Activated T-cell treated with anti-CD3 and anti-CD28 coated beads, Interleukin-2, amount 50 U/mL, for 24 hours (primary cell): Measurements from ENCODE around the gene TMEM87A.
"Not testable (repeated sequence)": the region's sequence is repeated elsewhere in the genome, so short reads cannot be mapped to it uniquely, and the experiment has no call there.

Source experiments
- DNase-seq: peaks from one replicate; pipeline ENCODE4 v3.0.0-alpha.2; 2020
- H3K27ac Mint-ChIP-seq: 2 replicates; pipeline ENCODE4 v1.8.0; 2020; ENCODE audit warnings: mild to moderate bottlenecking, mixed read lengths
- H3K27me3 Mint-ChIP-seq: 2 replicates; pipeline ENCODE4 v1.8.0; 2020; ENCODE audit warnings: mixed read lengths
- H3K36me3 Mint-ChIP-seq: 2 replicates; pipeline ENCODE4 v1.8.0; 2020; ENCODE audit warnings: low read depth, mixed read lengths
- H3K4me1 Mint-ChIP-seq: 2 replicates; pipeline ENCODE4 v1.8.0; 2020; ENCODE audit warnings: low read depth, mixed read lengths
- H3K4me3 Mint-ChIP-seq: 2 replicates; pipeline ENCODE4 v1.8.0; 2020; ENCODE audit warnings: mild to moderate bottlenecking, moderate library complexity, mixed read lengths
- H3K9me3 Mint-ChIP-seq: 2 replicates; pipeline ENCODE4 v1.8.0; 2020; ENCODE audit warnings: mixed read lengths

The TMEM87A gene

GRCh38 chr15:42272939-42273899 is at the start of gene TMEM87A, which contains the start of gene GANC:
TSS of gene TMEM87A (minus strand) at chr15:42273433. CDS start at chr15:42273398, 35 bp downstream.
TSS of gene GANC (plus strand) at chr15:42273201. CDS start at chr15:42274482, 1,281 bp downstream.
- Mint-ChIP-seq H3K36me3 (peaks cover 56% of the 10 kb centered on the region), H3K4me1 (peaks cover 53% of the 10 kb centered on the region), H3K27me3 (no peaks in the 10 kb centered on the region), H3K9me3 (no peaks in the 10 kb centered on the region), H3K27ac (peak within 1 kb of the TSS; percentile 100), H3K4me3 (peak within 1 kb of the TSS; percentile 99)
- DNase-seq, result peak; percentile 93

- Mint-ChIP-seq H3K27me3 (no peaks in the 10 kb centered on the region), H3K36me3 (peaks cover 31% of the 10 kb centered on the region), H3K27ac (no peak overlapping the region), H3K4me1 (peaks cover 5% of the 10 kb centered on the region), H3K4me3 (no peak overlapping the region), H3K9me3 (no peaks in the 10 kb centered on the region)
- no peak for DNase-seq
These were observed 46.0 kb upstream of the TMEM87A start for GRCh38 chr15:42319206-42319605.

GRCh38 chr15:42316282-42316805 is 43.1 kb upstream of the TMEM87A start:
- not testable (repeated sequence) for H3K27ac Mint-ChIP-seq, H3K27me3 Mint-ChIP-seq, H3K4me3 Mint-ChIP-seq

GRCh38 chr15:42315521-42315920 is 42.3 kb upstream of the TMEM87A start:
- Mint-ChIP-seq H3K27me3 (no peaks in the 10 kb centered on the region), H3K4me3 (no peak overlapping the region), H3K27ac (no peak overlapping the region), H3K4me1 (peaks cover 5% of the 10 kb centered on the region), H3K9me3 (no peaks in the 10 kb centered on the region), H3K36me3 (peaks cover 23% of the 10 kb centered on the region)
- no peak for DNase-seq

More at GRCh38 chr15:42316282-42316805, 43.1 kb upstream of the TMEM87A start:
- not testable (repeated sequence) for H3K4me1 Mint-ChIP-seq, H3K9me3 Mint-ChIP-seq, DNase-seq
- H3K36me3 Mint-ChIP-seq, result peaks cover 20% of the 10 kb centered on the region

- Mint-ChIP-seq H3K27ac (no peak overlapping the region), H3K9me3 (no peaks in the 10 kb centered on the region), H3K4me1 (peaks cover 5% of the 10 kb centered on the region), H3K36me3 (peaks cover 29% of the 10 kb centered on the region), H3K27me3 (no peaks in the 10 kb centered on the region), H3K4me3 (no peak overlapping the region)
- no peak for DNase-seq
These were observed 41.6 kb upstream of the TMEM87A start for GRCh38 chr15:42314818-42315217.

- DNase-seq, result no peak
- H3K27me3 Mint-ChIP-seq, result no peaks in the 10 kb centered on the region
- peaks cover 36% of the 10 kb centered on the region for H3K36me3 Mint-ChIP-seq
- H3K27ac Mint-ChIP-seq, result no peak overlapping the region
- no peaks in the 10 kb centered on the region for H3K9me3 Mint-ChIP-seq
- peaks cover 5% of the 10 kb centered on the region for H3K4me1 Mint-ChIP-seq
- no peak overlapping the region for H3K4me3 Mint-ChIP-seq
These were observed 40.2 kb upstream of the TMEM87A start for GRCh38 chr15:42313463-42313862.

GRCh38 chr15:42306681-42307080 is 33.4 kb upstream of the TMEM87A start:
- no peak overlapping the region for H3K27ac Mint-ChIP-seq
- no peak overlapping the region for H3K4me3 Mint-ChIP-seq
- H3K27me3 Mint-ChIP-seq, result no peaks in the 10 kb centered on the region
- DNase-seq, result no peak
- H3K9me3 Mint-ChIP-seq, result peaks cover 12% of the 10 kb centered on the region
- H3K4me1 Mint-ChIP-seq, result no peaks in the 10 kb centered on the region
- H3K36me3 Mint-ChIP-seq, result peaks cover 49% of the 10 kb centered on the region

- not testable (repeated sequence) for H3K27ac Mint-ChIP-seq, DNase-seq, H3K4me1 Mint-ChIP-seq, H3K4me3 Mint-ChIP-seq, H3K27me3 Mint-ChIP-seq
- Mint-ChIP-seq H3K36me3 (peaks cover 36% of the 10 kb centered on the region), H3K9me3 (peaks cover 12% of the 10 kb centered on the region)
These were observed 27.8 kb upstream of the TMEM87A start for GRCh38 chr15:42301004-42301403.

- Mint-ChIP-seq H3K27me3 (no peaks in the 10 kb centered on the region), H3K9me3 (no peaks in the 10 kb centered on the region), H3K36me3 (peaks cover 65% of the 10 kb centered on the region), H3K4me1 (no peaks in the 10 kb centered on the region), H3K4me3 (no peak overlapping the region), H3K27ac (no peak overlapping the region)
- no peak for DNase-seq
These were observed 15.9 kb upstream of the TMEM87A start for GRCh38 chr15:42289166-42289565.

- peaks cover 73% of the 10 kb centered on the region for H3K36me3 Mint-ChIP-seq
- DNase-seq, result no peak
- H3K4me3 Mint-ChIP-seq, result no peak overlapping the region
- no peaks in the 10 kb centered on the region for H3K27me3 Mint-ChIP-seq
- H3K27ac Mint-ChIP-seq, result no peak overlapping the region
- no peaks in the 10 kb centered on the region for H3K9me3 Mint-ChIP-seq
- no peaks in the 10 kb centered on the region for H3K4me1 Mint-ChIP-seq
These were observed 14.7 kb upstream of the TMEM87A start for GRCh38 chr15:42287931-42288330.

- no peaks in the 10 kb centered on the region for H3K27me3 Mint-ChIP-seq
- H3K36me3 Mint-ChIP-seq, result peaks cover 64% of the 10 kb centered on the region
- H3K27ac Mint-ChIP-seq, result no peak overlapping the region
- no peaks in the 10 kb centered on the region for H3K4me1 Mint-ChIP-seq
- no peak overlapping the region for H3K4me3 Mint-ChIP-seq
- no peaks in the 10 kb centered on the region for H3K9me3 Mint-ChIP-seq
- DNase-seq, result no peak
These were observed 13.3 kb upstream of the TMEM87A start for GRCh38 chr15:42286445-42287029.

GRCh38 chr15:42285034-42285433 is 11.8 kb upstream of the TMEM87A start:
- Mint-ChIP-seq H3K36me3 (peaks cover 64% of the 10 kb centered on the region), H3K27me3 (no peaks in the 10 kb centered on the region), H3K27ac (no peak overlapping the region), H3K9me3 (no peaks in the 10 kb centered on the region), H3K4me1 (no peaks in the 10 kb centered on the region), H3K4me3 (no peak overlapping the region)
- no peak for DNase-seq

GRCh38 chr15:42284551-42284950 is 11.3 kb upstream of the TMEM87A start:
- H3K27ac Mint-ChIP-seq, result no peak overlapping the region
- H3K4me1 Mint-ChIP-seq, result no peaks in the 10 kb centered on the region
- H3K27me3 Mint-ChIP-seq, result no peaks in the 10 kb centered on the region
- DNase-seq, result no peak
- H3K36me3 Mint-ChIP-seq, result peaks cover 66% of the 10 kb centered on the region
- H3K4me3 Mint-ChIP-seq, result no peak overlapping the region
- no peaks in the 10 kb centered on the region for H3K9me3 Mint-ChIP-seq

GRCh38 chr15:42283671-42284070 is 10.4 kb upstream of the TMEM87A start:
- DNase-seq, result no peak
- Mint-ChIP-seq H3K27me3 (no peaks in the 10 kb centered on the region), H3K9me3 (no peaks in the 10 kb centered on the region), H3K4me3 (no peak overlapping the region), H3K36me3 (peaks cover 66% of the 10 kb centered on the region), H3K4me1 (no peaks in the 10 kb centered on the region), H3K27ac (no peak overlapping the region)

- H3K27me3 Mint-ChIP-seq, result no peaks in the 10 kb centered on the region
- no peak overlapping the region for H3K27ac Mint-ChIP-seq
- H3K9me3 Mint-ChIP-seq, result no peaks in the 10 kb centered on the region
- H3K4me1 Mint-ChIP-seq, result no peaks in the 10 kb centered on the region
- peaks cover 67% of the 10 kb centered on the region for H3K36me3 Mint-ChIP-seq
- no peak for DNase-seq
- no peak overlapping the region for H3K4me3 Mint-ChIP-seq
These were observed 9.7 kb upstream of the TMEM87A start for GRCh38 chr15:42282926-42283325.
